ENCODE data around the gene COL24A1. TPM values are rescaled to one million over a fixed set of nuclear protein-coding genes. Genes with fewer than 3 reads are reported as not detected.

The COL24A1 gene
- total RNA-seq, 1 experiment from 2014 or later: 0.35 TPM

DNA sequence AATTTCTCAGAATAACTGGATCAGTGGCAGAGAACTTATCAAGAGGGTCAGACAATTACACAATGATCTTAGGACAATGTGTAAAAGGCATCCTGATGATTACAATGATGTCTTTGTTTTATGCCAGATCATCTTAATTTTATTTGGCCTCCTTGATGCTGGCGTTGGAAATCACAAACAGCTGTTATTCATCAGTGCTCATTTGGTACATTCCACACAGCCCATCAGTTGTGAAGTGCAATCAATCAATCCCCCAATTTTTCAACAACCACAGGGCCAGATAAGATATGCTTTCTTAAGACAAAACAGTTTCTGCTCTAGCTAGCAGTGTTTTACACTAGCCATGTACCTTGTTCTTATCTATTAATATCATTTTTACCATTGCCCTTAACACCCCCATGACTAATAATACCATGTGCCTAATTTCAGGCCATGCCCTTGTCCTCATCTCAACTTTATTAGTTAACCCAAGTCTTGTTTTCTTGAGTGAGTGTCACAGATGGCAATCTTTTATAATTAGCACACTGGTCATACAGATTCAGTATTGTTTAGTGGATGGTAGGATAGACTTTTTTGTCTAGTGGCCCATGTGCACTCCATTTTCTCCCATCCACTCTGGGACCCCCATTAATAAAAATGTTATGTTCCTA is 40.8 kb upstream of the COL24A1 start:
- Mint-ChIP-seq H3K27ac (no peak overlapping the region), H3K27me3 (ENCODE audit: low read depth) (no peaks in the 10 kb centered on the region), H3K36me3 (ENCODE audit: insufficient read depth in 1 of 3, low read depth in 3 of 3) (no peaks in the 10 kb centered on the region), H3K4me3 (no peak overlapping the region), H3K4me1 (peaks cover 12 to 25% of the 10 kb centered on the region in 2 experiments), H3K9me3 (no peaks in the 10 kb centered on the region)
- no peak for TF ChIP-seq CTCF (conservative IDR thresholded peaks at IDR 0.05)
- Histone ChIP-seq H4K91ac (ENCODE audit: insufficient read length, low read depth, low read length) (no peak overlapping the region), H2BK120ac (ENCODE audit: low read depth, low read length, poor library complexity, severe bottlenecking) (no peak overlapping the region), H4K5ac (ENCODE audit: insufficient read length, low read depth, low read length) (no peak overlapping the region), H2BK15ac (ENCODE audit: low read depth, low read length) (no peak overlapping the region), H3K14ac (ENCODE audit: insufficient read depth, low read length) (no peak overlapping the region), H3T11ph (ENCODE audit: low read length) (no peak overlapping the region), H3K27ac (ENCODE audit: insufficient read length, low read depth, low read length) (no peak overlapping the region), H2BK20ac (ENCODE audit: low read depth, low read length, poor library complexity, severe bottlenecking) (no peak overlapping the region), H3K9me3 (ENCODE audit: control insufficient read depth, low read depth, low read length) (no peaks in the 10 kb centered on the region), H3K4me1 (ENCODE audit: insufficient read depth, low read length) (no peaks in the 10 kb centered on the region), H2AFZ (ENCODE audit: low read length) (no peak overlapping the region), H3K79me2 (ENCODE audit: insufficient read depth, low read length) (no peaks in the 10 kb centered on the region), H4K20me1 (ENCODE audit: control insufficient read depth, insufficient read depth, insufficient read length) (no peaks in the 10 kb centered on the region), H3K56ac (ENCODE audit: insufficient read length, low read depth, low read length) (no peak overlapping the region), H3K4ac (ENCODE audit: low read depth, low read length) (no peak overlapping the region), H2AK5ac (ENCODE audit: insufficient read length, low read length) (no peak overlapping the region), H3K23me2 (ENCODE audit: insufficient read length, low read depth, low read length, poor library complexity, severe bottlenecking) (no peaks in the 10 kb centered on the region), H3K27me3 (ENCODE audit: insufficient read depth, low read length) (no peaks in the 10 kb centered on the region), H4K8ac (replicated peaks; ENCODE audit: insufficient read length, low read depth, low read length) (no peak overlapping the region), H3K4me2 (ENCODE audit: insufficient read depth, insufficient read length, low read length) (no peak overlapping the region), H3K23ac (ENCODE audit: insufficient read length, low read depth, low read length) (no peak overlapping the region), H2BK12ac (ENCODE audit: insufficient read length, low read depth, low read length) (no peak overlapping the region), H2BK5ac (ENCODE audit: insufficient read length, low read length) (no peak overlapping the region), H3K9ac (ENCODE audit: extremely low read depth, insufficient read length, low read length) (no peak overlapping the region), H3K79me1 (ENCODE audit: insufficient read depth, low read depth, low read length, poor library complexity, severe bottlenecking) (no peaks in the 10 kb centered on the region), H3K18ac (ENCODE audit: insufficient read length, low read depth, low read length) (no peak overlapping the region)
- DNase-seq: no peak
- no CpG with 5 or more reads among the region's 1 CpG for WGBS (ENCODE audit: extremely low coverage, insufficient read length, low lambda C conversion rate)
